Measurements from ENCODE around the gene MPV17L2. TPM values are rescaled to one million over a fixed set of nuclear protein-coding genes. Genes with fewer than 3 reads are reported as not detected.

Gene MPV17L2
- polyA plus RNA-seq, 12 donors = 3.2 to 5.8 (median 5.2) TPM; not detected in 2

- DNase-seq = no peak
Measured at GRCh38 chr19:18214779-18215433, 21.9 kb downstream of the MPV17L2 start.

- no peak for DNase-seq
Measured at GRCh38 chr19:18216789-18217188, 23.8 kb downstream of the MPV17L2 start.

DNA sequence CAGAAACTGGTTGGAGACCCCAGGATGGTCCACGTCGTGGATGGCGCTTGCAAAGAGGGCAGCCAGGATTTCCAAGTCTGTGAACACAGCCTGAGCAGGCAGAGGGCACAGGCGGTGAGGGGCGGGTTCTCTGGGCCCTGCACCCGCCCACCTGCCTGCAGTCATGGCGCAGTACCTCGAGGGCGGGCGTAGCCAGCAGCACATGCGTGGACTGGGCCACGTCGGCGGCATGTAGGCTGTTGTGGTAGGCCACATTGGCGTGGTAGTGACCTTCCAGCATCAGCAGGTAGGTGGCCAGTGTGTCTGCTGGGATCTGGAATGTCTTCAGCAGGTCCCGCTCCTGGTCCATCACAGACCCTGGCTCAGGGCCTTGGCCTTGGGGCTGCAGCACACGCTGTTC lies 25.1 kb downstream of the MPV17L2 start:
- DNase-seq = no peak

GRCh38 chr19:18218600-18218999 lies 25.6 kb downstream of the MPV17L2 start:
- no peak for DNase-seq

GRCh38 chr19:18219911-18220631 lies 27.1 kb downstream of the MPV17L2 start:
- DNase-seq = no peak

DNA sequence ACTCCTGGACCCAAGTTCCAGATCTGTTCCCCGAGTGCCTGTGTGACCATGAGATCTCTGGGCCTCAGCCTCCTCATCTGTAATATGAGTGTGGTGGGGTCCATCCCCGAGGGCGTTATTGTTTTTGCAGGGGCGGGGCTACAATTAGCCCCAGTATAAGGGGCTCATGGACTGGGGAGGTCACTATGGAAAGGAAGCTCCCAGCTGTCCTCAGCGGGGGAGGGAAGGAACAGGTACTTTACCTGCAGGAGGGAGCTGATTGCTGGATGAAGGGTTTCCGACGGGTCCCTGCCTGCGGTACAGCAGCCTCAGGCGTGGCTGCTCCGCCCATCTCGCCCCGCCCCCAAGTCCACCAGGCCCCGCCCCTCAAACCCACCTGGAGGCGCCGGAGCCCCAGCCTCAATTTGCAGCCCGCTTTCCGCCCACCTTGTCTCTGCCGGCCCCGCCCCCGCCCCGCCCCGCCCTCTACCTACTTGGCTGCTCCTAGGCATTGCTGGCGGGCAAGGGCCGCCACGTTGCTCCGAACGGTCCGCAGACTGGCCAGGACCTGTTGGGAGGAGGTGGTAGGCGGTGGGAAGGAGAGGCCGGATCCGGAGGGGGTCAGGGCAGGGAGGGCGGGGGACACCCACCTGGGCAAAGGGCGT lies 27.7 kb downstream of the MPV17L2 start:
- DNase-seq = no peak

DNA sequence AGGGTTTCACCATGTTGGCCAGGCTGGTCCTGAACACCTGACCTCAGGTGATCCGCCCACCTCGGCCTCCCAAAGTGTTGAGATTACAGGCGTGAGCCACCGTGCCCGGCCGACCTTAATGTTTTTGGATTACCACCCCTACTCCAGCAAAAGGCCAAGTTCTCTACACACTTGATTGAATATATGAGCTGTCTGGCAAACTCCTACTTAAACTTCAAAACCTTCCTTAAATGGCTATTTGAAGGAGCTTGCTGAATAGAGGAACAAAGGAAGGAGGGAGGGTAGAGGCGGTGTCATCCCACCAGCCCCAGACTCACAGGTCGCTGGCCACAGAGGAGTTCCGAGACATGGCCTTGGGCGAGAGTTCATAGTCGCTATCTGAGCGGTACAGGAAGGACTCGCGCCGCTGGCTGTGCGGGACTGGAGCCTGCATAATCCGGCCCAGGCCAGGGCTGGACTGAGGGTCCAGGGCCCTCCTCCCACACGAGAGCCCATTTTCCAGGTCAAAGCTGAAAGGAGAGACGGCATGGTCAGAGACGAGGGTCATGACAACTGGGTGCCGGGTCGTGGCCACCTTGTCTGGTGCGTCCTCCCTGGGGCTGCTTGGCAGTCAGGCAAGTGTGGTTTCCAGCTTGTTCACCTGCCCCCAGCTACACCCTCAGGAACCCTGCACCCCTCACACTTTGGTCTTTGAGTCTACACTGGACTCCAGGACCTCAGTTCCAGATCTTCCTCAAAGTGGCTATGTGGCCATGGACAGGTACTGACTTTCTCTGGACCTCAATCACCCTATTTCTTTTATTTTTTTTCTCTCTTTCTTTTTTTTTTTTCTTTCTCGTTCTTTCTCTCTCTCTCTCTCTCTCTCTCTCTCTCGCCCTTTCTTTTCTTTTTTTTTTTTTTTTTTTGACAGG lies 29.1 kb downstream of the MPV17L2 start:
- no peak for DNase-seq

DNA sequence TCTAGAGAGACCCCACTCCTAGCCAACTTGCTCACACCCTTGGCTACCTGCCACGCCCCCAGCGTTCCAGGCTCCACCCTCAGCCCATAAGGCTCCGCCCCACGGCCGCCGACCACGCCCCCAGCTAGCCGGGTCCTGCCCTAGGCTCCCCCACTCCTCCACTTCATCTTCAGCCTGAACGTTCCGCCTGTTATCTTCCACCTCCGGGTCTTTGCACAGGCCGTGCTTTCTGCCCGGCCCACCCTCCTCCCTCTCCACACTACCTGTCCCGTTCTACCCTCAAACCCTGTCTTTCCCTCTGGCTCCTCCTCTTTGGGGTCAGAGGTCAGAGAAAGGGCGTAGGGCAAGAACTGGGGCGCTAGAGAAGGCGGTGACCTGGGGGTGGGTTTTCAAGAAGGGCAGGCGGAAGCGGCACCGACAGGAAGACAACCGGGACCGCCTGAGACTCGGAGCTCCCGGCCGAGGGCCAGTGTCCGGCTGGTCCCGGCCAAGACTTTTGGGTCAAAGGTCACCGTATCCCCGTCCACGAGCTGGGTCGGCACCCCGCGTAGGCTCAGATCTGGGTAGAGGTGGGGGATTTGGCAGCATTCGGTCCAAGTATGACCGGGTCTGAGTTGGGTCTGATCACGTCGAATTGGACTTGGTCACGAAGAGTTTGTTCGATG lies 31.0 kb downstream of the MPV17L2 start:
- DNase-seq = no peak

GRCh38 chr19:18224525-18225354 lies 31.7 kb downstream of the MPV17L2 start:
- DNase-seq = peak; percentile 97

GRCh38 chr19:18225355-18225701 lies 32.3 kb downstream of the MPV17L2 start:
- DNase-seq = no peak

- DNase-seq = no peak
Measured at GRCh38 chr19:18225702-18226468, 32.9 kb downstream of the MPV17L2 start, which contains the start of gene PDE4C. PDE4C (minus strand) TSS chr19:18226438; CDS start chr19:18226415, 23 bp downstream.

DNA sequence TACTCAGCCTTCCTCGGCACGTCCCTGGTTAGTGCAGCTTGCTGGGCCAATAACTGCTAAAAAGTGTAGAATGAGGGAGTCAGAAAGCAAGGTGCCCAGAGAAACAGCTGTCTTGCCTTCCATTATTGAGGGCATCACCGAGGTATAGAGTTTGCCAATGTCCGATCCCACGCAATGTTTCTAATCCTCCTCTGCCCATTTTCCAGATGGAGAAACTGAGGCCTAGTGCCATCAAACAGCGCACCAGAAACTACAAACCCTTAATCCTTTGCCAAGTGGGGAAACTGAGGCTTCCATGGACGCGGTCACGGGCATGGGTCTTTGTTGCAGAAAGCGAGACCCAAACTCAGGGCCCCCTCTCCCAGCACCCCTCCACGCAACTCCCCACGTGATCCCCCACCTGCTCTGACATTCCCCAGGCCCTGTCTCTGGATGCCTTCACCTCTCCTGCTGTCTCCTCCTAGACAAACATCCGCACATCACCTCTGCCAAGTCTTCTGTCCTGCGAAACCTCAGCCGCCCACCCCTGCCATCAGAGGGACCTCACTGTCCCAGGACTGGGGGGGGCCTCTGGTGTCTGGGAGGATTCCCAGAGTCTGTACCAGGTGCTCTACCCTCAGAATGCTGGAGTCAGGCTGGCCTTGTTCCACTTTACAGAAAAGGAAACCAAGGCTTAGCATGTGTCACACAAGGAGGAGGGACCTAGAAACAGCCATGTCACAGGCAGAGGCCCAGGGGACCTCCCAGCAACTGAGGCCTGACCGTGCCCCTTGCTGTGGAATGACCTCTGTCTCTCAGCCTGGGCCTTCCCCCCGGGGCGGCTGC lies 34.1 kb downstream of the MPV17L2 start:
- no peak for DNase-seq

GRCh38 chr19:18227781-18228271 lies 34.8 kb downstream of the MPV17L2 start:
- no peak for DNase-seq

DNA sequence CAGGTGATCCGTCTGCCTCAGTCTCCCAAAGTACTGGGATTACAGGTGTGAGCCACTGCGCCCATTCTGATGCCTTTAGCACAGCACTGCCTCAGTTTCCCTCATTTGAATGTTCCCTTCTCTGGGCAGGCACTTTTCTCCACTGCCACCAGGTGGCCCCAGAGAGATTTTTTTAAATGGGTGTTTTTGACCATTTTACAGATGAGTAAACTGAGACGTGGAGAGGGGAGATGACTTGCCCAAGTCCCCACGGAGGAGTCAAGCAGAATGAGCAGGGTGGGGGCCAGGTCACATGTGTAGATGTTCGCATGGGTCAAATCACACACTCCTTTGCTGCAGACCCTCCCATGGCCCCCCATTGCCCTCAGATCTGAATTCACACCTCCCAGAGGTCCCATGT lies 36.5 kb downstream of the MPV17L2 start:
- no peak for DNase-seq

- no peak for DNase-seq
Measured at GRCh38 chr19:18229915-18230314, 36.9 kb downstream of the MPV17L2 start.

DNA sequence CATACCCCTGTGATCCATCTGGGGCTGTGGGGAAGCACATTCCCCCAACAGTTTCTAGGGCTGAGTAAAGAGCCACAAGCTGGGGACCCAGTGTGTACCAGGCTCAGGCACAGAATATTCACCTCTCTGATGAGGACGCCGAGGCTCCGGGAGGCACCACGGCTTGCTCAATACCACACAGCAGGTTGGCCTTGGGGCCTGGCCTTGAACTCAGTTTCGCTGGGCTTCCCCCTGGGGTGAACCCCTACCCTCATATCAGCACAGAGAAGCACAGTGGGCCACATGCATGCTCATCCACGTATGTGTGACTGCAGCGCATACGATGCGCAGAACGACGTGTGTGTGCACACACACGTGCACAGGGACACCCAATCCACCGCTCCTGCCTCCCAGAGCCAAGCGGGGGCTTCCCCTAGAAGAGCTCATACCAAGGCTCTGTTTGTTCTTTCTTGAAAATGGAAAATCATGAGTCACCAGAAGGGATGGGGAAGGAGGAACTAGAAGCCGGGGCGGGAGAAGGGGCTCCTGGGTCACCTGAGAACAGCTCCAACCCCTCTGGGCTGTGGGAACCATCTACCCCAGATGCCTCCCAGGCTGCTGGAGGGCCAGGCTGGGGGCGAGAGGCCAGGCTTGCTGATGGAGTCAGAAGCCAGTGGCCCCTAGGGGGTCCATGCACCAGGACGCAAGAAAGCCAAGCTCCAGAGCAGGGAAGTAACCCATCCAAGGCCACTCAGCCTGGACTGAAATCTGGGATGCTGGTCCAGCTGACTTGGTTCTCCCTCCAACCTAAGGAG lies 38.1 kb downstream of the MPV17L2 start:
- DNase-seq = no peak

GRCh38 chr19:18231775-18232174 lies 38.8 kb downstream of the MPV17L2 start:
- DNase-seq = no peak

Measured in muscle of arm (tissue), 12 donors.